Neural progenitor cell (in vitro differentiated cells): ENCODE measurements around the gene PCYT1A. TPM values are rescaled to one million over a fixed set of nuclear protein-coding genes. Genes with fewer than 3 reads are reported as not detected.
A peak's percentile ranks its signal among the peaks of the same experiment; 100 is the strongest.
"Not testable (repeated sequence)": the region's sequence is repeated elsewhere in the genome, so short reads cannot be mapped to it uniquely, and the experiment has no call there.

ENCODE experiments used
- DNase-seq: peaks from one replicate; pipeline ENCODE4 v3.0.0-alpha.2; 2016; ENCODE audit warnings: low spot score
- H2AFZ ChIP-seq: fragments of 200-600 bp; sonication (generic); replicated peaks from 2 replicates; pipeline ENCODE4 v1.6.1; 2016; ENCODE audit warnings: antibody characterized with exemption
- H3F3A ChIP-seq: fragments of 200-600 bp; sonication (generic); 2 replicates; pipeline ENCODE4 v1.6.1; 2016; ENCODE audit warnings: antibody characterized with exemption, low read depth
- H3K27ac ChIP-seq: fragments of 200-600 bp; sonication (generic); 2 replicates; pipeline ENCODE4 v1.5.1; 2016; ENCODE audit warnings: mild to moderate bottlenecking
- H3K27me3 ChIP-seq: fragments of 200-600 bp; sonication (generic); 2 replicates; pipeline ENCODE4 v1.6.1; 2016; ENCODE audit warnings: mild to moderate bottlenecking, moderate library complexity
- H3K36me3 ChIP-seq: fragments of 200-600 bp; sonication (generic); 2 replicates; pipeline ENCODE4 v1.5.1; 2016
- H3K4me1 ChIP-seq: fragments of 200-600 bp; sonication (generic); 2 replicates; pipeline ENCODE4 v1.6.1; 2016; ENCODE audit warnings: mixed run types
- H3K4me2 ChIP-seq: fragments of 200-600 bp; sonication (generic); 2 replicates; pipeline ENCODE4 v1.6.1; 2016
- H3K4me3 ChIP-seq: fragments of 200-600 bp; sonication (generic); 2 replicates; pipeline ENCODE4 v1.5.1; 2016
- H3K79me2 ChIP-seq: fragments of 200-600 bp; sonication (generic); 2 replicates; pipeline ENCODE4 v1.6.1; 2016; ENCODE audit warnings: low read depth
- H3K9ac ChIP-seq: fragments of 200-600 bp; sonication (generic); 2 replicates; pipeline ENCODE4 v1.6.1; 2016
- H3K9me3 ChIP-seq: fragments of 200-600 bp; sonication (generic); 2 replicates; pipeline ENCODE4 v1.5.1; 2016; ENCODE audit warnings: low read depth
- H4K20me1 ChIP-seq: fragments of 200-600 bp; sonication (generic); 2 replicates; pipeline ENCODE4 v1.6.1; 2016; ENCODE audit warnings: low read depth
- H3K27ac Mint-ChIP-seq: 3 replicates; pipeline ENCODE4 v1.8.0; 2021; ENCODE audit warnings: mixed read lengths
- H3K27me3 Mint-ChIP-seq: 2 replicates; pipeline ENCODE4 v1.8.0; 2022; ENCODE audit warnings: low read depth, mild to moderate bottlenecking, inconsistent platforms, moderate library complexity, mixed read lengths; ENCODE audit not compliant: insufficient read depth
- H3K36me3 Mint-ChIP-seq: 3 replicates; pipeline ENCODE4 v1.8.0; 2021; ENCODE audit warnings: mixed read lengths
- H3K4me1 Mint-ChIP-seq: 3 replicates; pipeline ENCODE4 v1.8.0; 2021; ENCODE audit warnings: mixed read lengths
- H3K4me3 Mint-ChIP-seq: 3 replicates; pipeline ENCODE4 v1.8.0; 2021; ENCODE audit warnings: mild to moderate bottlenecking, moderate library complexity, mixed read lengths
- H3K9me3 Mint-ChIP-seq: 3 replicates; pipeline ENCODE4 v1.8.0; 2020; ENCODE audit warnings: mixed read lengths
- CTCF ChIP-seq: fragments of 200-600 bp; sonication (generic); IDR thresholded peaks from 2 replicates; pipeline ENCODE4 v1.5.1; 2017; ENCODE audit warnings: antibody characterized with exemption, mild to moderate bottlenecking
- EZH2 ChIP-seq: fragments of 200-600 bp; sonication (generic); IDR thresholded peaks from 2 replicates; pipeline ENCODE4 v1.6.1; 2017; ENCODE audit warnings: antibody characterized with exemption, mild to moderate bottlenecking, moderate library complexity
- EZH2phosphoT487 ChIP-seq: fragments of 200-600 bp; sonication (generic); IDR thresholded peaks from 2 replicates; pipeline ENCODE4 v1.6.1; 2017; ENCODE audit warnings: antibody characterized with exemption
- total RNA-seq: library from RNA; depleted of rRNA; stranded (reverse); fragments of >200 nt; gene quantifications from 2 replicates; pipeline ENCODE4 v1.2.3, GENCODE V29; 2015; ENCODE audit warnings: low replicate concordance

The PCYT1A gene
- total RNA-seq, 1 donor from 2014 or later = 29.3 TPM

GRCh38 chr3:196214783-196215441, 72.6 kb downstream of the PCYT1A start:
- DNase-seq = no peak
- H3K4me3 ChIP-seq = no peak overlapping the region
- H3K4me3 Mint-ChIP-seq = no peak overlapping the region
- H3K9me3 Mint-ChIP-seq = no peaks in the 10 kb centered on the region
- no peak overlapping the region for H2AFZ ChIP-seq
- H3K27ac Mint-ChIP-seq = peak overlapping the region; percentile 46
- H3K36me3 ChIP-seq = no peaks in the 10 kb centered on the region
- H3K27ac ChIP-seq = no peak overlapping the region
- no peaks in the 10 kb centered on the region for H3K9me3 ChIP-seq
- no peak overlapping the region for H3K9ac ChIP-seq
- H3K27me3 Mint-ChIP-seq = peaks cover 14% of the 10 kb centered on the region
- peaks cover 20% of the 10 kb centered on the region for H3K4me1 ChIP-seq
- H3K79me2 ChIP-seq = no peaks in the 10 kb centered on the region
- no peaks in the 10 kb centered on the region for H3K36me3 Mint-ChIP-seq
- H3K27me3 ChIP-seq = peaks cover 25% of the 10 kb centered on the region
- peaks cover 12% of the 10 kb centered on the region for H3F3A ChIP-seq
- TF ChIP-seq CTCF (no peak), EZH2phosphoT487 (no peak), EZH2 (no peak)
- H3K4me2 ChIP-seq = no peak overlapping the region
- peaks cover 38% of the 10 kb centered on the region for H3K4me1 Mint-ChIP-seq
- no peaks in the 10 kb centered on the region for H4K20me1 ChIP-seq

- Histone ChIP-seq H3K4me2 (no peak within 1 kb of the TSS), H4K20me1 (no peaks in the 10 kb centered on the region), H3F3A (peaks cover 18% of the 10 kb centered on the region), H2AFZ (no peak within 1 kb of the TSS), H3K4me1 (peaks cover under 1% of the 10 kb centered on the region), H3K9me3 (no peaks in the 10 kb centered on the region), H3K9ac (no peak within 1 kb of the TSS), H3K79me2 (no peaks in the 10 kb centered on the region), H3K36me3 (no peaks in the 10 kb centered on the region), H3K27me3 (peaks cover 28% of the 10 kb centered on the region), H3K4me3 (no peak within 1 kb of the TSS), H3K27ac (no peak within 1 kb of the TSS)
- DNase-seq = no peak
- no peaks in the 10 kb centered on the region for H3K36me3 Mint-ChIP-seq
- TF ChIP-seq CTCF (no peak), EZH2 (no peak), EZH2phosphoT487 (no peak)
- peaks cover 4% of the 10 kb centered on the region for H3K9me3 Mint-ChIP-seq
- peaks cover 6% of the 10 kb centered on the region for H3K27me3 Mint-ChIP-seq
- H3K27ac Mint-ChIP-seq = peak within 1 kb of the TSS; percentile 76
- H3K4me3 Mint-ChIP-seq = no peak within 1 kb of the TSS
- peaks cover 29% of the 10 kb centered on the region for H3K4me1 Mint-ChIP-seq
These were observed 76.6 kb downstream of the PCYT1A start, which contains the start of gene ZDHHC19 for GRCh38 chr3:196210673-196211556. ZDHHC19 (minus strand) TSS chr3:196211400; CDS start chr3:196211315, 85 bp downstream.

GRCh38 chr3:196209944-196210672, 77.4 kb downstream of the PCYT1A start:
- H4K20me1 ChIP-seq, H3K27me3 Mint-ChIP-seq, H3K9ac ChIP-seq, H3K4me1 ChIP-seq, H3K27ac Mint-ChIP-seq, DNase-seq, H3K4me3 ChIP-seq, H3K4me2 ChIP-seq, H3K27ac ChIP-seq, H3K36me3 Mint-ChIP-seq, H3K79me2 ChIP-seq, H3K9me3 ChIP-seq, H3K36me3 ChIP-seq, H3K9me3 Mint-ChIP-seq, H3K4me3 Mint-ChIP-seq, H2AFZ ChIP-seq: not testable (repeated sequence)
- peaks cover 24% of the 10 kb centered on the region for H3K27me3 ChIP-seq
- peaks cover 14% of the 10 kb centered on the region for H3F3A ChIP-seq
- H3K4me1 Mint-ChIP-seq = peaks cover 21% of the 10 kb centered on the region
